Muscle layer of colon (tissue), 2 donors: Measurements from ENCODE around the gene PLEKHG2.
A peak's percentile ranks its signal among the peaks of the same experiment; 100 is the strongest.

Experiments
- H3K27ac ChIP-seq: one replicate; pipeline ENCODE4 v1.7.0; 2013; ENCODE audit warnings: low read depth, mild to moderate bottlenecking, low read length, moderate library complexity
- H3K27me3 ChIP-seq, 2 donors: one replicate each; pipeline ENCODE4 v1.7.0; 2013; ENCODE audit warnings: low read length in 2 of 2, mild to moderate bottlenecking in 2 of 2; ENCODE audit not compliant: insufficient read depth in 2 of 2, control insufficient read depth in 1 of 2
- H3K36me3 ChIP-seq: one replicate; pipeline ENCODE4 v1.7.0; 2013; ENCODE audit warnings: mild to moderate bottlenecking, low read length; ENCODE audit not compliant: insufficient read depth
- H3K4me1 ChIP-seq: one replicate; pipeline ENCODE4 v1.7.0; 2013; ENCODE audit warnings: mild to moderate bottlenecking, low read length; ENCODE audit not compliant: insufficient read depth
- H3K4me3 ChIP-seq, 2 donors: one replicate each; pipeline ENCODE4 v1.7.0; 2013; ENCODE audit warnings: low read length in 2 of 2, low read depth in 1 of 2, mild to moderate bottlenecking in 1 of 2, moderate library complexity in 1 of 2
- H3K9ac ChIP-seq: one replicate; pipeline ENCODE4 v1.7.0; 2013; ENCODE audit warnings: low read length
- H3K9me3 ChIP-seq: one replicate; pipeline ENCODE4 v1.7.0; 2013; ENCODE audit warnings: mild to moderate bottlenecking, low read length
- donor health status: abdominal sarcoma.
- donor health status: Adenocarcinoma of cecum.

PLEKHG2 gene

GRCh38 chr19:39388657-39389056 is 23.8 kb upstream of the PLEKHG2 start:
- Histone ChIP-seq H3K27me3 (no peaks in the 10 kb centered on the region), H3K4me1 (peaks cover 19% of the 10 kb centered on the region), H3K4me3 (no peak overlapping the region), H3K9me3 (no peaks in the 10 kb centered on the region), H3K9ac (no peak overlapping the region), H3K27ac (no peak overlapping the region), H3K36me3 (peaks cover 53% of the 10 kb centered on the region)

GRCh38 chr19:39389631-39390414 is 22.6 kb upstream of the PLEKHG2 start:
- H3K4me3 ChIP-seq: peak overlapping the region; percentile 81 to 95
- peak overlapping the region; percentile 98 for H3K27ac ChIP-seq
- peak overlapping the region; percentile 83 for H3K9ac ChIP-seq
- H3K4me1 ChIP-seq: peaks cover 19% of the 10 kb centered on the region
- no peaks in the 10 kb centered on the region for H3K27me3 ChIP-seq
- H3K36me3 ChIP-seq: peaks cover 57% of the 10 kb centered on the region
- H3K9me3 ChIP-seq: no peaks in the 10 kb centered on the region

- Histone ChIP-seq H3K9ac (peak overlapping the region; percentile 83), H3K27ac (peak overlapping the region; percentile 98), H3K4me1 (peaks cover 19% of the 10 kb centered on the region), H3K4me3 (peak overlapping the region; percentile 81 to 95), H3K9me3 (no peaks in the 10 kb centered on the region), H3K36me3 (peaks cover 57% of the 10 kb centered on the region), H3K27me3 (no peaks in the 10 kb centered on the region)
These were observed 22.1 kb upstream of the PLEKHG2 start for GRCh38 chr19:39390451-39390750.

- peaks cover 53% of the 10 kb centered on the region for H3K36me3 ChIP-seq
These were observed 21.6 kb upstream of the PLEKHG2 start, which contains the start of the genes MED29 and PAF1 for GRCh38 chr19:39390751-39391437. Gene MED29, plus strand, starts transcription at chr19:39391378. Its CDS starts 45 bp downstream, at chr19:39391423. Gene PAF1, minus strand, starts transcription at chr19:39391106. Its CDS starts 242 bp downstream, at chr19:39390864.

GRCh38 chr19:39397360-39398296 is 14.8 kb upstream of the PLEKHG2 start:
- H3K9ac ChIP-seq: peak overlapping the region; percentile 34
- H3K9me3 ChIP-seq: no peaks in the 10 kb centered on the region
- no peaks in the 10 kb centered on the region for H3K27me3 ChIP-seq
- H3K4me3 ChIP-seq: no peak overlapping the region
- peak overlapping the region; percentile 64 for H3K27ac ChIP-seq
- peaks cover 36% of the 10 kb centered on the region for H3K4me1 ChIP-seq
- peaks cover 19% of the 10 kb centered on the region for H3K36me3 ChIP-seq

More at GRCh38 chr19:39390751-39391437, 21.6 kb upstream of the PLEKHG2 start, which contains the start of the genes MED29 and PAF1:
- peak within 1 kb of the TSS; percentile 98 for H3K27ac ChIP-seq
- peak within 1 kb of the TSS; percentile 81 to 95 for H3K4me3 ChIP-seq
- peaks cover 19% of the 10 kb centered on the region for H3K4me1 ChIP-seq
- no peaks in the 10 kb centered on the region for H3K27me3 ChIP-seq
- no peaks in the 10 kb centered on the region for H3K9me3 ChIP-seq
- peak within 1 kb of the TSS; percentile 90 for H3K9ac ChIP-seq

GRCh38 chr19:39398297-39398864 is 14.1 kb upstream of the PLEKHG2 start:
- H3K27ac ChIP-seq: peak overlapping the region; percentile 64
- peak overlapping the region; percentile 34 for H3K9ac ChIP-seq
- peaks cover 16% of the 10 kb centered on the region for H3K36me3 ChIP-seq
- H3K4me3 ChIP-seq: no peak overlapping the region
- peaks cover 36% of the 10 kb centered on the region for H3K4me1 ChIP-seq
- H3K27me3 ChIP-seq: no peaks in the 10 kb centered on the region
- no peaks in the 10 kb centered on the region for H3K9me3 ChIP-seq

GRCh38 chr19:39399668-39400050 is 12.8 kb upstream of the PLEKHG2 start:
- no peak overlapping the region for H3K27ac ChIP-seq
- H3K4me1 ChIP-seq: peaks cover 40% of the 10 kb centered on the region
- H3K4me3 ChIP-seq: no peak overlapping the region
- no peak overlapping the region for H3K9ac ChIP-seq
- H3K9me3 ChIP-seq: no peaks in the 10 kb centered on the region
- no peaks in the 10 kb centered on the region for H3K27me3 ChIP-seq
- peaks cover 7% of the 10 kb centered on the region for H3K36me3 ChIP-seq

- no peak overlapping the region for H3K27ac ChIP-seq
- H3K9ac ChIP-seq: no peak overlapping the region
- peaks cover 40% of the 10 kb centered on the region for H3K4me1 ChIP-seq
- H3K36me3 ChIP-seq: peaks cover 4% of the 10 kb centered on the region
- no peaks in the 10 kb centered on the region for H3K9me3 ChIP-seq
- H3K4me3 ChIP-seq: no peak overlapping the region
- no peaks in the 10 kb centered on the region for H3K27me3 ChIP-seq
These were observed 12.4 kb upstream of the PLEKHG2 start for GRCh38 chr19:39400061-39400460.

GRCh38 chr19:39401070-39401548 is 11.4 kb upstream of the PLEKHG2 start:
- Histone ChIP-seq H3K27ac (peak overlapping the region; percentile 99), H3K9me3 (no peaks in the 10 kb centered on the region), H3K4me1 (peaks cover 47% of the 10 kb centered on the region), H3K36me3 (no peaks in the 10 kb centered on the region), H3K27me3 (no peaks in the 10 kb centered on the region), H3K4me3 (no peak overlapping the region), H3K9ac (no peak overlapping the region)

GRCh38 chr19:39401549-39402345 is 10.7 kb upstream of the PLEKHG2 start:
- peak overlapping the region; percentile 99 for H3K27ac ChIP-seq
- H3K9ac ChIP-seq: peak overlapping the region; percentile 30
- no peaks in the 10 kb centered on the region for H3K36me3 ChIP-seq
- H3K9me3 ChIP-seq: no peaks in the 10 kb centered on the region
- peaks cover 50% of the 10 kb centered on the region for H3K4me1 ChIP-seq
- H3K27me3 ChIP-seq: no peaks in the 10 kb centered on the region
- H3K4me3 ChIP-seq: peak overlapping the region in 1 of 2 donors; percentile 39
